Endometrial microvascular endothelial cells (primary cell): ENCODE data around the gene ADARB1. TPM values are rescaled to one million over a fixed set of nuclear protein-coding genes. Genes with fewer than 3 reads are reported as not detected.

Experiments used
- in situ Hi-C: cut with HindIII; loops from 2 replicates; pipeline ENCODE4 v1.10.0; 2017; ENCODE audit warnings: low sequenced_read_pairs, low pct_unique_long_range_greater_than_20kb; ENCODE audit errors: inconsistent ontology term
- total RNA-seq: library from RNA; depleted of rRNA; stranded (reverse); fragments of >200 nt; gene quantifications from one replicate; pipeline ENCODE4 v1.2.3, GENCODE V29; 2015; ENCODE audit errors: inconsistent ontology term

Gene ADARB1
- total RNA-seq, 1 donor from 2014 or later = 21.0 TPM

DNA sequence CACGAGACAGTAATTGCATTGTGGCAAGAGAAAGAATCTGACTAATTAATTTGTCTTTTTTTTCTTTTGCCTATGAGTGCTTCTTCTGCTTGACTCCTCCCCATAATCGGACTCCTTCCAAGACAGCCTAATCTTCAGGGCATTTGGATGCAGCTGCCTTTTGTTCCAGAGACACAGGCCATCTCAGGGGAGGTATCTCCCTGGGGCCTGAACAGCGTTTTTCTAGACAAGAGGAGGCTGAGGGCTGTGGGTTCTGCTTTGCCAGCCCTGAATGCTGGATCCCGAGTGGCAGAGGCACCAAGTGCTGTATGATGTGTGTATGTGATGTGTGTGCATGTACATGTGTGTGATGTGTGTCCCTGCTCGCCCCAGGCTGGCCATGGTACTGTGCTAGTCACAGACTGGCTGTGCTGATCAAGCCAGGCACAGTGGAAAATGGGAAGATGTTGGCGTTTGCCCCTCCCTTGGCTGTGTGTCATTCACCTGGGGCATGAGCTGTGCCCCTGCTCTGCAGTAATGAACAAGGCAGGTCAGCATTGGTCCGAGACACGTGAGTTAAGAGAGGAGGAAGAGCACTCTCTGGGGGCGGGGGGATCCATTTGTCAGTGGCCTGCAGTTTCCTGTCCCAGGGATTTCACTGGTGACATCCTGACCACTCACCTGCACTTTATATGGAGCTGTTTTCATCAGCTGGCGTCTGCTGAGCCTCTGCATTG is 77.2 kb downstream of the ADARB1 start:
- in situ Hi-C loops = no loop called here

DNA sequence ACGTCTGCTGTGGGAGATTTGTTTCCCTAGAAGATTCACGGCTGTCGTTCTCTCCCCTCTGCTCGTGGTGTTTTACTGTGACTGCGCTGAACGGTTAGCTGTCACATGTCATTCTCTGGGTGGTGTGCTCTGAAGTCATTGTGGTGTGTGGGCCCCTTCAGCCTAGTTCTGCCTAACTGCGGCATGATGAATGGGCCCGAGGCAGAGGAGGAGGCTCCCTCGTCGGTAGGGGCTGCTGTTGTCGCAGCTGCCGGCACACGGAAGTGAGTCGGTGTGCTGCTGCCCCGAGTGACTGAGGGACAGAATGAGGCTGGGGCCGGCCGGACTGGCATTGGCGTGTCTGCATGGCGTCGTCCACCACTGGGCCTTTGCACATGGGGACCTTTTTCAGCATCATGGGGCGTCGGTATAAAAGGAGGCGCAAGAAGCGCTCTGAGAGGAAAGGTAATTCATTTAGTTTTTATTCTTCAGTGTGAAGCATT is 77.9 kb downstream of the ADARB1 start:
- in situ Hi-C loops = no loop called here

DNA sequence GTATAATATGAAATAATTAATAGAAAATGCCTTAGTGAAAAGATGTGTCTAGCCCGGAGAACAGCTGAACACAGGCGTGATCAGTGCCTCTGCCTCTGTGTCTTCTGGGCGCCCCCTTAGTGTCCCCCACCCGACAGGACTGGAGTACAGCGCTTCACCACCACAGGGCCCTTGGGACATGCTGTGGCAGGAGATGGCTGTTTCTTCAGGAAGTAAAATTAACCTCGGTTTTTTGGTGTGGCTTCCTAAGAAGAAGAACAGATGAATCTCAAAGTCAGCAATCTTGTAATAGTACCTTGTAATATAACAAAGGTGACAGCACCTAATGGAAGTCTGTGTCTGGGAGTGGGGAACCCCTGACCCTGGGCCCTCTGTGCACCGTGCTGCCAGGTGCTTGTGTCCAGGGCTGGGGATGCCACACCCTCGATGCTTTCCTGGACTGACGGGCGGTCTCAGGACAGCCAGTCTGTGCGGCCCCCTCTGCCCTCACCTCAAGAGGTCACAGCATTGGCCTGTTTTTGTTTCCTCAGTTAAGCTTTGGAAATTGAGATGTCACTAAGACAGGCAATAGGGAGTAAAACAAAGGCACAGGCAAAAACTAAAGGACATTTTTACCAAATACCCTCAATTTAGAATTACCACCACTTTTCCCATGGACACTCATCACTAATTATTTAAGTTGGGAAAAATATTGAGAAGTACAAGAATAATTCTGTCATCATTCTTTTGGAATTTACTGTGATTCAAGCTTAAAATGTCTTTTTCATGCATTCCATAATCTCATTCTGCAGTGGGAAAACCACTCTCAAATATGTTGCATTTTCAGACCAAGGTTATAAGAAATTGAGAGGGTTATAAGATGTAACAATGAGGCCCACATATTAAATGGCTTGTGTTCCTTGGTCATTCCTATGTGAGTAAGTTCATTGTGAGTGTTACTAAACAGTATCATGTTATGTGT is 79.3 kb downstream of the ADARB1 start:
- in situ Hi-C loops = no loop called here

DNA sequence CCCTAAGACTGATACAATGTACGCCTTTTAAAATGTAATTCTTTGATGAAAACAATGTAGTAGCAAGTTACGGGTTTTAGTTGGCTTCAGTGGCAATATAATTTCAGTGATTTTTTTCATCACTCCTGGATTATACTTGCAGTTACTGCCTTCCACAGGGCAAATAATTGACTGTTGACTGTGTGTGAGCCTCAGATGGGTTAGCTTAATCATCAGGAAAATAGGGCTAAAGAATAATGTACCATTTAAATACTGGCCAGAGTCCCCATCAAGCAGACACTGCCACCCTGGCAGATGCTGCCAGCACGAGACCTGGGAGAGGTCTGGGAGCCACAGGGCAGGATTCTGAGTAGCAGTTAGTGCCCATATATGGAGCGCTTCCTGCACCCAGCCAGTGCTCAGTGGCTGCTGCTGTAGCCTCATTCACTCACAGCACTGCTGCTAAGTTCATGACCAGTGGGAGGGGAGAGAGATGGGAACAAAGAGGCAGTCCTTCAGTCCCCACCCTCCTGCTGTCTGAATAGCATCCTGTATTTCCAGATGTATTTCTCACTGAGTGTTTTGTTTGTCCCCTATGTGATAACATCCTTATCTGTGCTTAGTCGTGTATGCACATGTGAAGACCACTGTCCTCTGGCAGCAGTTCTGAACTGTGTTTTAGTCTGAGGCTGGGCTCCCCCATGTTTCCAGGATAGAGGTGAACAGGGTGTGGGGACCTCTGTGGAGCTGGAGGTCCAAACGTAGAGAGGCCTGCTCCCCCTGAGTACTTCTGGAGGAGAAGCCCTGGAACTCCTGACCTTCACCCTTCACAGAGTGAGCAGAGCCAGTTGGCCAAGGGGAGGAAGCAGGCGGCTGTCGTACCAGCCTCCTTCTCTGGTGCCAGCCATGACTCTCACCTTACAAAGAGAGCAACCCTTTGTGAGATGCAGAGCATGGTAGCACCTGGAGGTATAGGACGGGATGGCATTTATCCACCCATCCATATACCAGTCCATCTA is 80.4 kb downstream of the ADARB1 start:
- in situ Hi-C loops = no loop called here

DNA sequence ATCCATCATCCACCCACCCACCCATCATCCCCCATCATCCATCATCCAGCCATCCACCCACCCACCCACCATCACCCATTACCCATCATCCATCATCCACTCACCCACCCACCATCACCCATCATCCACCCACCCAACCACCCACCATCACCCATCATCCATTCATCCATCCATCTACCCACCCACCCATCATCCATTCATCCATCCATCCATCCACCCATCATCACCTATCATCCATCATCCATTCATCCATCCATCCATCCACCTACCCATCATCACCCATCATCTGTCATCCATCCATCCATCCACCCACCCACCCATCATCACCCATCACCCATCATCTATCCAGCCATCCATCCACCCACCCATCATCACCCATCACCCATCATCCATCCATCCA is 81.5 kb downstream of the ADARB1 start:
- in situ Hi-C loops = no loop called here

DNA sequence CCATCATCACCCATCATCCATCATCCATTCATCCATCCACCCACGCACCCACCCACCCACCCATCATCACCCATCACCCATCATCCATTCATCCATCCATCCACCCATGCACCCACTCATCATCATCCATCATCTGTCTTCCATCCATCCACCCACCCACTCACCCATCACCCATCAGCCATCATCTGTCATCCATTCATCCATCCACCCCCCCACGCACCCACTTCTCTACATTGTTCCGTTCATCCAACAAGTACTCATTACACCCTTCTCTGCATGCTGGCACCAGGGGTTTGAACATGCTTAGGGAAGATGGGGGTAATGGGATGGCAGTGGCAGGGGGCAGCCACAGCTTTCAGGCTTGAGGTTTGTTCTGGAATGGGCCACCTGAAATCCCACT is 82.1 kb downstream of the ADARB1 start:
- in situ Hi-C loops = no loop called here

DNA sequence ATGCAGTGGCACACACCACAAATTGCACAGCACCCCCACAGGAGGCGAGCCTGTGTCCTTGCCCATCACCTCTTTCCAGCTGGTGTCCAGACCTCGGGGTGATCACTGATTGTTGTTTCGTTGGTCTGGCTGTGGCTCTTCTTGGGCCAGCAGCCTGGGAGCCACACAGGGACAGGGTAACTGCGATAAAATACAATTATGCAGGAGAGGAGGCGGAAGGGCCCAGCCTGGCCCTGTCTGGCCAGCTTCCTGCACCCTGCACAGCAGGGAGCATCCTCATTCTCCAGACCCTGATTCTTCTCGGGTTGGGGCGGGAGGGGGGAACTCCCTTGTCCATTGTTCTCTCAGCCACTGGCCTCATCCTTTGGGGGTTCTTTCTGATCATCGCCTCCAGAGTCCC is 83.6 kb downstream of the ADARB1 start:
- in situ Hi-C loops = no loop called here

DNA sequence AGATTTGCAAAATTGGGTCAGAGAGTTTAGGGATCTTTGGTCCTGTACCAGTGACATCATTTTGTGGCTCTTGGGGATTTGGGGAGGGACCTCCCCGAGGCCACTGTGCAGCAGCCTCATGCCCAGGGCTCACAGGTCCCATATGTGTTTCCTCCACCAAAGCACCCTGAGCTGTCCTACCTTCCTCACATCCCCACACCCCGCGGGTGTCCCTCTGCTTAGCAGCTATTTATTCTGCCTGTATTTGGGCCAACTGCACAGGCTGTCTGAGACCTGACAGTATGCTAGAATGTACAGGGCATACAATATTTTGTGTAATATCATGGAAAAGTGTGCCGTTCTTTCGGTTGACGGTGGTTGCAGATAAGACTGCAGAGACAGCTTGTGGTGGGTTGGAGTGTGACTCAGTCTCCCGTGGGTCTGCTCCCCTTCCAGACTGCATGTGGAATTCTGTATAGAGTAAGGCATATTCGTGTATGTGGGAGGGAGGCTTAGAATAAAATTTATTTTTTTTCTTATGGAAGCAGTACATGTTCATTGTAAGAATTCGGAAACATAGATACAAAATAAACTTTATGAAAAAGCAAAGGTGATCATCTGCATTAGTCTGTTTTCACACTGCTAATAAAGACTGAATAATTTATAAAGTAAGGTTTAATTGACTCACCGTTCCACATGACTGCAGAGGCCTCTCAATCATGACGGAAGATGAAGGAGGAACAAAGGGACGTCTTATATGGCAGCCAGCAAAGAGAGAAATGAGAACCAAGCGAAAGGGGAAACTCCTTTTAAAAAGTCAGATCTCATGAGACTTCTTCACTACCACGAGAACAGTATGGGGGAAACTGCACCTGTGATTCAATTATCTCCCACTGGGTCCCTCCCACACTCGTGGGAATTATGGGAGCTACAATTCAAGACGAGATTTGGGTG is 84.4 kb downstream of the ADARB1 start:
- in situ Hi-C loops = no loop called here

DNA sequence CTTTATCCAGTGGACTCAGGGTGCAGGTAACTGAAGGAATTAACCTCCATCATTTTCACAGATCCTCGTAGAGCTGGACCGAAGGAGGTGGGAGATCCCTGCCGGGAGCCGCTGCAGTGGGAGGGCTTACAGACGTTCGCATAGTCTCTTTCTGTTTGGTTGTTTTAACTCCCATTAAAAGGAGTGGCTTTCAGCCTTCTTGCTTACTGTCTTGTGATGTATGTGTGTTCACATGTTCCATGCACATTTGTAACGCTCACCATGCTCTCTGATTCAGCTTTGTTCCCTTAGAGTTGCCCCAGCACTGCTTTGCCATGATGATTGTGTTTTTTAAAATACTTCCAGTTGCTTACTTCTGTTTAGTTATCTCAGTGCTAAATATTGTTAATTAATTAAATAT is 85.8 kb downstream of the ADARB1 start:
- in situ Hi-C loops = no loop called here

DNA sequence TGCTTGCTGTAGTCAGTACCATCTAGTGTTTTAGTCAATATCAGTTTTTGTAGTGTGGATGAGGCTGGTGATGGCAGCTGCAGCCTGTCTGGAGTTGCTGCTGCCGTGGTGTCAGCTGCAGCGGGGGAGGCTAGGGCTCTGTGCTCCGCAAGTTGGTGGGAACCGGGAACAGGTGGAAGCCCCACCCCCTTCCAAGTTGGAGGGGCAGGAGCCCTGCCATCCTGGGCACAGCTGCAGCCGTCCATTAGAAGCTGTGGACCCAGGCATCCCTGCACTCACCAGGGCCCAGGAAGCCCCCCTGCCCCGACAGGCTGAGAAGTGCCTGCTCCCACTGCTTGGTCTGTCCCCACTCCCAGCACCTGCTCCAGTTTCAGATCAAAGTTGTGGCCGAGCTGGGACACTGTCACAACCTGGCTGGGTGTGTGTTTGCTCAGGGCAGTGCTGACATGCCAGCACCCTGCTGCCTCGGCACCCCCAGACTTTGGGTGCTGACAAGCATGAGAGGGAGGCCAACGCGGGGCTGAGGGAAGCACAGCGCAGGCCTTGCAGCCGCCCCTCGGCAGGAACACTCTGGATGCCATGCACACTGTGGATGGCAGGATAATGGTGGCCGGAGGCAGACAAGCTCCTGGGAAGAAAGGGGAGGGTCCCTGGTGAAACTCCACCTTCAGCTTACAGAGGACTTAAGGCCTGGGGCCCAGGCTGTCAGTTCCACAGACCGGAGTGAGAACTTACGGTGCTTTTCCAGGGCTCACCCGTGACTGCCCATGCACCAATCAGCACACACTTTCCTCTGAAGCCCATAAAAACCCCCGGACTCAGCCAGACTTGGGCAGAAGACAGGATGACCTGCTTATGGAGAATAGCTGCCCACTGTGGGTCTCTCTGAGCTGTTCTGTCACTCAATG is 86.9 kb downstream of the ADARB1 start:
- in situ Hi-C loops = no loop called here

DNA sequence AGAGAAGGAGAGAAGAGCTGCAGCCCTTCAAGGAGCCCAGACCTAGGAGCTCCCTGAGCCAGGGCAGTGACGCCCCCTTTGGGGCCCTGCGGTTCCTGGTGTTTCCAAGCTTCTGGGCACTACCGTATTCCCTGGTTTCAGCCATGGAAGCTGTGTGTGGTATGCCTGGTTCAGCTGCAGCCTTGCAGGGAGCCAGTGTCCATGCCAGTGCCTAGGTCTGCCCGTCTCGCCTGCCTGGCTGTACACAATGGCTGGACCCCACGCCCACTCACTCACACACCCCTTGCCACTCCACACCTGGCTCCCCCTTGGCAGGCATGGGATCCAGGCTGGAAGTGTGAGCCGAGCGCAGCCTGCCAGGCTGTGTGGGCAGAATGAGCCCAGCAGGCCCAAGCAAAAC is 87.7 kb downstream of the ADARB1 start:
- in situ Hi-C loops = no loop called here

DNA sequence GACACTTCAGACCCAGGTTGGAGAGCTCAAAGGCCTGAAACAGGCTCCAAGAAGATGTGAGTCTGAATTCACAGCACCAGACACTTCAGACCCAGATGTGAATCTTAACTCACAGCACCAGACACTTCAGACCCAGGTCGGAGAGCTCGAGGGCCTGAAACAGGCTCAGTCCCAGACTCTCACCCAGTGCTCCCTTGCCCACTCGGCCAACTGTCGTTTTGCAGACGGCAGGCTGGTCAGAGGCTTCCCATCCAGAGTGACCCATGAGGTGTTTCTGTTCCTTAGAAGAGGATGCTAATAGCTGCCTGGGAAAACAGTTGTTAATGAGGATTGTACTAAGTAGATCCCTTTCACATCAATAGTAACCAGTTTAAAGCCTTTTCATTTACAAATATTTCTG is 88.4 kb downstream of the ADARB1 start:
- in situ Hi-C loops = no loop called here

DNA sequence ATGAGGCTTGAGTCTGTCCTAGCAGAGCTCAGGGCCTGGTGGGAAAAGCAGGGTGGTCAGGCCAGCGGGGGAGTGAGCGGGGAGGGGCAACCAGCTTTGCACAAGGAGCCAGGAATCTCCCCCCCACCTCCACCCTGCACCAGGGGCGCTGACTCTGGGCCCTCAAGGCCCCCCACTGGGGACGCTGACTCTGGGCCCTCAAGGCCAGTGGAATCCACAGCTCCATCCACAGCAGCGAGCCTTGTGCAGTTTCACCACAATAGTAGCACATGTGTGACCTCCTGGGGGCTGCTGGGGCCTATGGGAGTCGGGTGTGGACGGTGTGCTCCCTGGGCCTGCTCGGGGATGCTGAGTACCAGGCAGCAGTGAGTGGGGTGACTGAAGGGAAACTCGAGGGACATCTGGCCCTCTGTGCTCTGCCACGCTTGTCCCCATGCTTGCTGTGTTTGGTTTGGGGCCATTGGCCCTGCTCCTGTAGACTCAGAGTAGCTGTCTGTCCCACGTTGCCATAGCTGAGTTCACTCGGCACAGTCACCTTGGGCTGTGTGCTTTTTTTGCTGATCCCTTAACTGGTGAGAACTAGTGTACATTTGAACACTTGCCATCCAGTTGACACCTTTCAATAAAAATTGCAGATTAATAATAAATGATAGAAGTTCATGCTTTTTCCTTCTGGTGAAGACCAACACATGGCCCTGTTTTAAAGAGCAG is 89.2 kb downstream of the ADARB1 start:
- in situ Hi-C loops = no loop called here

DNA sequence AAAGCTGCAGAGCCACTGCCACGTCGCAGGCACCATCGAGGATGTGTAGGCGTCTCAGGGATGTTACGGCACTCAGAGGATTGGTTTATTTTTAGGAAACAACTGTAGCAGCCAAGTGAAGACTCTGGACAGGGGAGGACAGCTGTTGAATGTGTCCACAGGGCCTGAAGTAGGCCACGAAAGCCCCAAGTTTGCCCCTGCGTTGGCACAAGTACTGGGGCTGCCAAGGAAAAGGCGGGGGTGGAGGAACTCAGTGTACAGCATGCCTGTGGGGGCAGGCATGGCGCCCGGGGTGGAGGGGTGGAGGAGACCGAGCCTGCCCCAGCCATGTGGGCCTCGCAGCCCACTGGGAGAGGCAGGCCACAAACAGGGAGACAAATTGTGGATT is 89.7 kb downstream of the ADARB1 start:
- in situ Hi-C loops = no loop called here

DNA sequence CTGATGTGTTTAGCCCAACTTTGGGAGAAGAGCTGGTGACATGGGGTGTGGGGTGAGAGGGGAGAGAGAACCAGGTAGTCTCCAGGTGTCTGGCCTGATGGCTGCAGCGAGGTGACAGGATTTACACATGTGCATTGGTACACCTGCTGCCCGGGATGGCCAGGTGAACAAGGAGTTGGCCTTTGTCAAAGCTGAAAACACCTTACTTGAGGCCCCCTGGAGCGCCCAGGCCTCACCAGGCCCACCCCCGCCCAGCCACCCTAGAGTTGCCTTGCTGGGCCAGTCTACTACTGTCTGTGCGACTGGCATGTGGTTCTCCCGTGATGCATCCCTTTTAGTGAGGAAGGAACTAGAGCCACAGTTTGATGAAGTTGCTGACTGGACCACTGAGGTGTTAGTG is 90.5 kb downstream of the ADARB1 start:
- in situ Hi-C loops = no loop called here

DNA sequence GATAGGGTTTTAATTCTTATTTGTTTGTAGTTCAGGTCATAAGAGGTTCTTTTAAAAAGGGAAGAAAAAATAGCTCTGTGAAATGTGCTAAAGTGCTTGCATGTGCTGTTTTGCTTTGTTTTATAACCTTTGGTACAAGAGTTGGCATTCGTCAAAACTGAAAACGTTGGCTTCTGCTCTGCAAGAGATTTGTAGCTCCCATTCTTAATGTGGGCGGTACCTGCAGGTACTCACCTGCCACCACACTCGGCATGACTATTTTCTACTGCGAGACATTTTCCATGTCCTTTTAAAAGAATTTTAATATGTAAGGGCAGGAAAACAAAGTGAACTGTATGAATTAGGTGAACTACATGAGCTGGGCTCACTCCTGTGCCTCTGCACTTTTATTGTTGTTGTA is 92.6 kb downstream of the ADARB1 start:
- in situ Hi-C loops = no loop called here
